Gastrocnemius medialis (tissue), 4 donors: ENCODE results near the gene PLA2G4F. TPM values are rescaled to one million over a fixed set of nuclear protein-coding genes. Genes with fewer than 3 reads are reported as not detected.

Experiments
- ATAC-seq, 2 donors: fragments of 150-250 bp; one replicate each; pipeline ENCODE4 v1.9.1; 2016
- DNase-seq, 2 donors: peaks; one replicate each; pipeline ENCODE4 v3.0.0-alpha.2; 2019
- H3K27ac ChIP-seq, 4 donors: fragments of 200-600 bp; sonication (generic); 1 replicate in 1 of 4; 2 replicates in 3 of 4; pipeline ENCODE4 v1.5.1; 2016 to 2018; ENCODE audit warnings: mild to moderate bottlenecking in 2 of 4, moderate library complexity in 1 of 4
- H3K27me3 ChIP-seq, 3 donors: fragments of 200-600 bp; sonication (generic) in 2 of 3; 1 replicate in 1 of 3; 2 replicates in 2 of 3; pipeline versions ENCODE4 v1.5.1 to v1.6.0; 2016 to 2019; ENCODE audit warnings: mild to moderate bottlenecking in 1 of 3, moderate library complexity in 1 of 3
- H3K36me3 ChIP-seq, 2 donors: fragments of 200-600 bp; sonication (generic) in 1 of 2; one replicate each; pipeline ENCODE4 v1.5.1; 2017 to 2018
- H3K4me1 ChIP-seq, 2 donors: fragments of 200-600 bp; sonication (generic) in 1 of 2; one replicate each; pipeline ENCODE4 v1.5.1; 2016 to 2017; ENCODE audit warnings: mild to moderate bottlenecking in 2 of 2
- H3K4me3 ChIP-seq, 4 donors: fragments of 200-600 bp; sonication (generic) in 3 of 4; 1 replicate in 1 of 4; 2 replicates in 3 of 4; pipeline ENCODE4 v1.5.1; 2016 to 2019; ENCODE audit warnings: mild to moderate bottlenecking in 2 of 4
- H3K9me3 ChIP-seq, 3 donors: fragments of 200-600 bp; sonication (generic) in 2 of 3; 1 replicate in 1 of 3; 2 replicates in 2 of 3; pipeline ENCODE4 v1.5.1; 2016 to 2019
- CTCF ChIP-seq, 5 experiments: fragments of 450-650 bp in 3 of 5; fragments of 200-600 bp in 2 of 5; sonication (generic) in 2 of 5; IDR thresholded peaks in 4 of 5; conservative IDR thresholded peaks in 1 of 5; 1 replicate in 4 of 5; 2 replicates in 1 of 5; pipeline ENCODE4 v1.5.1; 2016 to 2019; ENCODE audit warnings: antibody characterized with exemption in 5 of 5, mild to moderate bottlenecking in 3 of 5, moderate library complexity in 3 of 5
- POLR2A ChIP-seq, 2 donors: fragments of 450-650 bp; IDR thresholded peaks; one replicate each; pipeline ENCODE4 v1.6.1; 2017; ENCODE audit warnings: antibody characterized with exemption in 2 of 2, mild to moderate bottlenecking in 2 of 2, moderate library complexity in 2 of 2
- in situ Hi-C, 4 donors: fragments of 200-750 bp; cut with MboI; loops; one replicate each; pipeline versions ENCODE4 v1.15.0 to v1.8.0; 2017; ENCODE audit warnings: low sequenced_read_pairs in 4 of 4
- intact Hi-C: fragments of 100-400 bp; cut with DNase I; formaldehyde crosslinking; loops from one replicate; pipeline ENCODE4 v1.15.1; 2023; ENCODE audit warnings: low total_unique reads
- total RNA-seq, 4 donors: library from RNA; depleted of rRNA; stranded (reverse); fragments of >200 nt; gene quantifications; one replicate each; pipeline versions ENCODE4 v1.1.0 to v1.2.3, GENCODE V29; 2016

Gene PLA2G4F
- total RNA-seq, 4 donors from 2014 or later = 1.0 to 8.4 (median 4.9) TPM

GRCh38 chr15:42143356-42143755 lies 13.1 kb downstream of the PLA2G4F start:
- TF ChIP-seq CTCF (IDR thresholded peaks at IDR 0.05 in 4 of 5, conservative IDR thresholded peaks at IDR 0.05 in 1 of 5) (no peak), POLR2A (IDR thresholded peaks at IDR 0.05) (no peak)
- Histone ChIP-seq H3K4me1 (no peaks in the 10 kb centered on the region), H3K27me3 (no peaks in the 10 kb centered on the region), H3K27ac (no peak overlapping the region), H3K36me3 (no peaks in the 10 kb centered on the region), H3K4me3 (no peak overlapping the region), H3K9me3 (no peaks in the 10 kb centered on the region)
- in situ Hi-C loops = no loop called here
- DNase-seq = no peak
- ATAC-seq = no peak
- intact Hi-C loops = no loop called here

- intact Hi-C loops = no loop called here
- Histone ChIP-seq H3K36me3 (no peaks in the 10 kb centered on the region), H3K27me3 (no peaks in the 10 kb centered on the region), H3K4me1 (no peaks in the 10 kb centered on the region), H3K4me3 (no peak overlapping the region), H3K27ac (no peak overlapping the region), H3K9me3 (no peaks in the 10 kb centered on the region)
- ATAC-seq = no peak
- in situ Hi-C loops = no loop called here
- TF ChIP-seq CTCF (IDR thresholded peaks at IDR 0.05 in 4 of 5, conservative IDR thresholded peaks at IDR 0.05 in 1 of 5) = no peak
- TF ChIP-seq POLR2A (IDR thresholded peaks at IDR 0.05) = no peak
- peak in 1 of 2 donors; percentile 8 for DNase-seq
Measured at GRCh38 chr15:42141795-42142667, 14.4 kb downstream of the PLA2G4F start.

- Histone ChIP-seq H3K27ac (no peak overlapping the region), H3K36me3 (no peaks in the 10 kb centered on the region), H3K4me3 (no peak overlapping the region), H3K9me3 (no peaks in the 10 kb centered on the region), H3K27me3 (no peaks in the 10 kb centered on the region), H3K4me1 (no peaks in the 10 kb centered on the region)
- TF ChIP-seq CTCF (IDR thresholded peaks at IDR 0.05 in 4 of 5, conservative IDR thresholded peaks at IDR 0.05 in 1 of 5) (no peak), POLR2A (IDR thresholded peaks at IDR 0.05) (no peak)
- ATAC-seq (no peak), DNase-seq (no peak)
- intact Hi-C loops = no loop called here
- in situ Hi-C loops = no loop called here
Measured at GRCh38 chr15:42141246-42141645, 15.2 kb downstream of the PLA2G4F start.

GRCh38 chr15:42140383-42141070 lies 15.9 kb downstream of the PLA2G4F start:
- Histone ChIP-seq H3K9me3 (no peaks in the 10 kb centered on the region), H3K36me3 (no peaks in the 10 kb centered on the region), H3K27me3 (no peaks in the 10 kb centered on the region), H3K4me3 (no peak overlapping the region), H3K27ac (no peak overlapping the region), H3K4me1 (no peaks in the 10 kb centered on the region)
- intact Hi-C loops (no loop called here), in situ Hi-C loops (no loop called here)
- no peak for DNase-seq
- TF ChIP-seq CTCF (IDR thresholded peaks at IDR 0.05 in 4 of 5, conservative IDR thresholded peaks at IDR 0.05 in 1 of 5) = no peak
- TF ChIP-seq POLR2A (IDR thresholded peaks at IDR 0.05) = no peak
- ATAC-seq = no peak
